CD4-positive, alpha-beta T cell (primary cell): ENCODE measurements around the gene CDKAL1. TPM values are rescaled to one million over a fixed set of nuclear protein-coding genes. Genes with fewer than 3 reads are reported as not detected.

ENCODE experiments used
- ATAC-seq: fragments of 200-7000 bp; cut with Tn5 transposase; one replicate; pipeline ENCODE4 v1.10.0; 2022; ENCODE audit warnings: mild to moderate bottlenecking; ENCODE audit not compliant: poor library complexity
- CTCF ChIA-PET: fragments of 350-600 bp; sonication (Branson Sonifier 250); formaldehyde crosslinking; loops from one replicate; lab custom pipeline; 2021; ENCODE audit warnings: antibody characterized with exemption, inconsistent platforms; lab: Charles Lee
- POLR2A ChIA-PET: fragments of 350-600 bp; sonication (Branson Sonifier 250); formaldehyde crosslinking; loops from one replicate; lab custom pipeline; 2021; ENCODE audit warnings: antibody characterized with exemption, inconsistent platforms; lab: Charles Lee
- DNase-seq, 14 experiments: peaks; one replicate each; pipeline ENCODE4 v3.0.0-alpha.2; 2013 to 2020; ENCODE audit warnings: mixed read lengths in 2 of 14
- H3K27ac ChIP-seq, 2 donors: one replicate each; pipeline versions ENCODE4 v1.5.1 to v1.7.0; 2013; ENCODE audit warnings: low read length in 2 of 2, low read depth in 1 of 2, mild to moderate bottlenecking in 1 of 2
- H3K27me3 ChIP-seq, 2 experiments: 1 replicate in 1 of 2; 2 replicates in 1 of 2; pipeline versions ENCODE4 v1.6.1 to v1.7.0; 2013; ENCODE audit warnings: low read length in 2 of 2, control low read depth in 1 of 2, mild to moderate bottlenecking in 1 of 2, moderate library complexity in 1 of 2; ENCODE audit not compliant: insufficient read depth in 2 of 2, control insufficient read depth in 1 of 2
- H3K36me3 ChIP-seq: one replicate; pipeline ENCODE4 v1.6.1; 2013; ENCODE audit warnings: low read length, control low read depth; ENCODE audit not compliant: insufficient read depth
- H3K4me1 ChIP-seq: one replicate; pipeline ENCODE4 v1.6.1; 2013; ENCODE audit warnings: low read length, control low read depth; ENCODE audit not compliant: insufficient read depth
- H3K4me3 ChIP-seq: one replicate; pipeline ENCODE4 v1.5.1; 2013; ENCODE audit warnings: mild to moderate bottlenecking, low read length, moderate library complexity
- H3K9me3 ChIP-seq, 2 experiments: 1 replicate in 1 of 2; 2 replicates in 1 of 2; pipeline versions ENCODE4 v1.6.1 to v1.7.0; 2013; ENCODE audit warnings: low read length in 2 of 2, mild to moderate bottlenecking in 2 of 2, control low read depth in 1 of 2, moderate library complexity in 1 of 2; ENCODE audit not compliant: control insufficient read depth in 1 of 2, insufficient read depth in 1 of 2
- H3K27ac Mint-ChIP-seq: one replicate; pipeline ENCODE4 v1.8.0; 2020; ENCODE audit warnings: mixed read lengths
- H3K27me3 Mint-ChIP-seq: one replicate; pipeline ENCODE4 v1.8.0; 2021; ENCODE audit warnings: mixed read lengths
- H3K36me3 Mint-ChIP-seq: one replicate; pipeline ENCODE4 v1.8.0; 2021; ENCODE audit warnings: low read depth, mixed read lengths
- H3K4me1 Mint-ChIP-seq: one replicate; pipeline ENCODE4 v1.8.0; 2021; ENCODE audit warnings: low read depth, mixed read lengths
- H3K4me3 Mint-ChIP-seq: one replicate; pipeline ENCODE4 v1.8.0; 2020; ENCODE audit warnings: mild to moderate bottlenecking, mixed read lengths
- H3K9me3 Mint-ChIP-seq: one replicate; pipeline ENCODE4 v1.8.0; 2020; ENCODE audit warnings: mixed read lengths
- intact Hi-C, 2 experiments: fragments of 100-400 bp; cut with DNase I in 1 of 2; cut with micrococcal nuclease in 1 of 2; formaldehyde crosslinking; loops; one replicate each; pipeline versions ENCODE4 v1.15.1 to v1.9.0; 2023 to 2025; cut with DNase I, micrococcal nuclease
- total RNA-seq, 174 experiments: library from RNA in 2 of 174; stranded (reverse) in 2 of 174; gene quantifications; one replicate each; pipeline ENCODE4 v1.2.3 and lab custom pipeline; 2021 to 2026
- TF ChIP-seq, protein P1 (sequence below): fragments of 200-600 bp; IDR thresholded peaks from one replicate; pipeline ENCODE4 v1.8.0; 2022; ENCODE audit warnings: antibody characterized with exemption, mild to moderate bottlenecking

CDKAL1 gene
- total RNA-seq, 2 experiments from 2014 or later: 21.3 to 23.9 TPM

DNA sequence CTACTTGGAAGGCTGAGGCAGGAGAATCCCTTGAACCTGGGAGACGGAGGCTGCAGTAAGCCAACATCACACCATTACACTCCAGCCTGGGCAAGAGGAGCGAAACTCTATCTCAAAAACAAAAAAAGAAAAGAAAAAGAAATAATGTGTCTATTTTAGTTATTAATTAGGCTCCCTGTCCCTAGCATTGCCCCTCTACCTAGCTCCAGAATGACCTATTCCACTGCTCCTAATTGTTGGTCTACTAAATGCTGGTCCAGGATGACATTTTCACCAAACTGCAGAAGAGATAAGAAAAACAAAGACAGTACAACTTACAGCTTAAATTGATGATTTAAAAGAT is 629.6 kb downstream of the CDKAL1 start:
- TF ChIP-seq, protein P1, sequence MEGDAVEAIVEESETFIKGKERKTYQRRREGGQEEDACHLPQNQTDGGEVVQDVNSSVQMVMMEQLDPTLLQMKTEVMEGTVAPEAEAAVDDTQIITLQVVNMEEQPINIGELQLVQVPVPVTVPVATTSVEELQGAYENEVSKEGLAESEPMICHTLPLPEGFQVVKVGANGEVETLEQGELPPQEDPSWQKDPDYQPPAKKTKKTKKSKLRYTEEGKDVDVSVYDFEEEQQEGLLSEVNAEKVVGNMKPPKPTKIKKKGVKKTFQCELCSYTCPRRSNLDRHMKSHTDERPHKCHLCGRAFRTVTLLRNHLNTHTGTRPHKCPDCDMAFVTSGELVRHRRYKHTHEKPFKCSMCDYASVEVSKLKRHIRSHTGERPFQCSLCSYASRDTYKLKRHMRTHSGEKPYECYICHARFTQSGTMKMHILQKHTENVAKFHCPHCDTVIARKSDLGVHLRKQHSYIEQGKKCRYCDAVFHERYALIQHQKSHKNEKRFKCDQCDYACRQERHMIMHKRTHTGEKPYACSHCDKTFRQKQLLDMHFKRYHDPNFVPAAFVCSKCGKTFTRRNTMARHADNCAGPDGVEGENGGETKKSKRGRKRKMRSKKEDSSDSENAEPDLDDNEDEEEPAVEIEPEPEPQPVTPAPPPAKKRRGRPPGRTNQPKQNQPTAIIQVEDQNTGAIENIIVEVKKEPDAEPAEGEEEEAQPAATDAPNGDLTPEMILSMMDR: no peak
- intact Hi-C loops: no loop called here
- Mint-ChIP-seq H3K4me3 (no peak overlapping the region), H3K4me1 (peaks cover 4% of the 10 kb centered on the region), H3K36me3 (peaks cover 8% of the 10 kb centered on the region), H3K27ac (no peak overlapping the region), H3K9me3 (no peaks in the 10 kb centered on the region), H3K27me3 (no peaks in the 10 kb centered on the region)
- ATAC-seq (no peak), DNase-seq (no peak)
- POLR2A ChIA-PET: no interaction called here
- Histone ChIP-seq H3K36me3 (no peaks in the 10 kb centered on the region), H3K4me1 (no peaks in the 10 kb centered on the region), H3K27me3 (no peaks in the 10 kb centered on the region), H3K4me3 (no peak overlapping the region), H3K27ac (no peak overlapping the region), H3K9me3 (no peaks in the 10 kb centered on the region)
- CTCF ChIA-PET: no interaction called here

DNA sequence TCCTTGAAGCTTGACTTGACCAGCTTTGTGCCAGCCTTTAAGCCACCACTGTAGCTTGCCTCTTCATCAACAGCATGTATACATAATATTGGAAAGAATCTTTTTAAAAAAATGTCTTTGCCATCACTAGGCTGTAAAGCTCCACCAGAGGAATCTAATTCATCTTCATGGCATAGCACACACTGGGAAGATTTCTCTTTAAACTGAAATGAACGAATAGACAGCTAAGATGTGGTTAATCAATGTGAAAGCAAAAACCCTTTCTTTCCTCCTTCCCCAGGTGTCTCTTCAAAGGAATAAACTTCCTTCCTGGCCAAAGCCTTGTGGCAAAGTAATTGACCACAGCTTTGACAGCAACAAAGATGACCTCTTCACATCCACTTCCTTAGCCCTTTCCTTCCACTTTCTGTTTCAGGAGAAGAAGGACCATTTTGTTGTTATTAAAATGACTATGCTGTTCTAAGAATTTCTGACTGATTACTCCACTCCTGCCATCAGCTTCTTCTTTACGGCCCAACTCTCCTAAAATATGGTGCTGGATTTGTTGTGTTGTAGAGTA is 630.6 kb downstream of the CDKAL1 start:
- intact Hi-C loops: no loop called here
- Mint-ChIP-seq H3K4me1 (peaks cover 4% of the 10 kb centered on the region), H3K27ac (no peak overlapping the region), H3K36me3 (peaks cover 10% of the 10 kb centered on the region), H3K4me3 (no peak overlapping the region), H3K27me3 (no peaks in the 10 kb centered on the region), H3K9me3 (no peaks in the 10 kb centered on the region)
- Histone ChIP-seq H3K4me3 (no peak overlapping the region), H3K27me3 (no peaks in the 10 kb centered on the region), H3K4me1 (no peaks in the 10 kb centered on the region), H3K9me3 (no peaks in the 10 kb centered on the region), H3K36me3 (no peaks in the 10 kb centered on the region), H3K27ac (no peak overlapping the region)
- POLR2A ChIA-PET: no interaction called here
- DNase-seq (no peak), ATAC-seq (no peak)
- TF ChIP-seq, protein P1: no peak
- CTCF ChIA-PET: no interaction called here

DNA sequence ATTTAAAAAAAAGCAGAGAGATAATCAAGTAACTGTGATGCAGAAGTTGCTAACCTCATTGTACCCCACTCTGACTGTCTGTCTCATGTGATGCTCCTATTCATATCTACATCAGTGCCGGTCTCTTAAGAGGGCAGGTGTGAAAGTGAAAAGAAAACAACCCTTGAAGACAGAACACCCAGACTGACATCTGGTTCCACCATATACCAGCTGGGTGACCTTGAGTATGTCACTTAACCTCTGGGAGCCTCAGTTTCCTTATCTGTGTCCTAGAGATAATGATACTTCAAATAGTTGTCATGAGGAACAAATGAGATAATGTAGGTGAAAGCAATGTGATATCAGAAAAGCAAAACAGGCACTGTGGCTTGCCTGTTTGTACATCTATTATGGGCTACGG is 632.5 kb downstream of the CDKAL1 start:
- intact Hi-C loops: no loop called here
- no peaks in the 10 kb centered on the region for H3K9me3 ChIP-seq
- TF ChIP-seq, protein P1: no peak
- H3K4me1 Mint-ChIP-seq: peaks cover 4% of the 10 kb centered on the region
- ChIA-PET POLR2A (no interaction called here), CTCF (no interaction called here)
- DNase-seq (no peak), ATAC-seq (no peak)
- no peak overlapping the region for H3K27ac ChIP-seq
- H3K36me3 ChIP-seq: no peaks in the 10 kb centered on the region
- no peaks in the 10 kb centered on the region for H3K4me1 ChIP-seq
- H3K27ac Mint-ChIP-seq: no peak overlapping the region
- H3K4me3 ChIP-seq: no peak overlapping the region
- peaks cover 10% of the 10 kb centered on the region for H3K36me3 Mint-ChIP-seq
- H3K27me3 ChIP-seq: no peaks in the 10 kb centered on the region
- H3K9me3 Mint-ChIP-seq: no peaks in the 10 kb centered on the region
- H3K4me3 Mint-ChIP-seq: no peak overlapping the region
- no peaks in the 10 kb centered on the region for H3K27me3 Mint-ChIP-seq
